ENCODE data around the gene MUC5AC. TPM values are rescaled to one million over a fixed set of nuclear protein-coding genes. Genes with fewer than 3 reads are reported as not detected.
"Not testable (repeated sequence)": the region's sequence is repeated elsewhere in the genome, so short reads cannot be mapped to it uniquely, and the experiment has no call there.

Gene MUC5AC
- total RNA-seq, 2 experiments from 2014 or later, result not detected

DNA sequence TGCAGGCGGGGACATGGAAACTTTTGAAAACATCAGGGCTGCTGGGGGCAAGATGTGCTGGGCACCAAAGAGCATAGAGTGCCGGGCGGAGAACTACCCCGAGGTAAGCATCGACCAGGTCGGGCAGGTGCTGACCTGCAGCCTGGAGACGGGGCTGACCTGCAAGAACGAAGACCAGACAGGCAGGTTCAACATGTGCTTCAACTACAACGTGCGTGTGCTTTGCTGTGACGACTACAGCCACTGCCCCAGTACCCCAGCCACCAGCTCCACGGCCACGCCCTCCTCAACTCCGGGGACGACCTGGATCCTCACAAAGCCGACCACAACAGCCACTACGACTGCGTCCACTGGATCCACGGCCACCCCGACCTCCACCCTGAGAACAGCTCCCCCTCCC lies 84.5 kb downstream of the MUC5AC start:
- no peak for DNase-seq (ENCODE audit: low spot score)

DNA sequence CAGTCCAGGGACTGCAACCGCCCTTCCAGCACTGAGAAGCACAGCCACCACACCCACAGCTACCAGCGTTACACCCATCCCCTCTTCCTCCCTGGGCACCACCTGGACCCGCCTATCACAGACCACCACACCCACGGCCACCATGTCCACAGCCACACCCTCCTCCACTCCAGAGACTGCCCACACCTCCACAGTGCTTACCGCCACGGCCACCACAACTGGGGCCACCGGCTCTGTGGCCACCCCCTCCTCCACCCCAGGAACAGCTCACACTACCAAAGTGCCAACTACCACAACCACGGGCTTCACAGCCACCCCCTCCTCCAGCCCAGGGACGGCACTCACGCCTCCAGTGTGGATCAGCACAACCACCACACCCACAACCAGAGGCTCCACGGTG lies 85.0 kb downstream of the MUC5AC start:
- H3K27ac ChIP-seq (ENCODE audit: low read depth, low read length, poor library complexity, severe bottlenecking); H2AFZ ChIP-seq (ENCODE audit: low read length); H3K79me2 ChIP-seq (ENCODE audit: insufficient read depth, low read depth, low read length); H3K9me3 ChIP-seq (ENCODE audit: low read length); H3K4me1 ChIP-seq (ENCODE audit: insufficient read depth, low read length, poor library complexity, severe bottlenecking); CTCF ChIA-PET (ENCODE audit: unreplicated experiment); H3K4me3 ChIP-seq (ENCODE audit: low read depth, low read length, poor library complexity, severe bottlenecking); H4K20me1 ChIP-seq (ENCODE audit: insufficient read depth, low read length); H3K36me3 ChIP-seq (ENCODE audit: insufficient read depth, low read length); DNase-seq (ENCODE audit: low spot score); POLR2A ChIA-PET; BruUV-seq (replicated peaks); H3K9me2 ChIP-seq (ENCODE audit: insufficient read depth, low read length); H3K4me2 ChIP-seq (ENCODE audit: low read length); intact Hi-C loops (cut with micrococcal nuclease; ENCODE audit: unreplicated experiment): not testable (repeated sequence)

More for the DNA sequence above, 84.5 kb downstream of the MUC5AC start:
- ChIA-PET POLR2A (no interaction called here), CTCF (ENCODE audit: unreplicated experiment) (no interaction called here)
- H3K79me2 ChIP-seq (ENCODE audit: insufficient read depth, low read depth, low read length), result no peaks in the 10 kb centered on the region
- H3K4me1 ChIP-seq (ENCODE audit: insufficient read depth, low read length, poor library complexity, severe bottlenecking), result no peaks in the 10 kb centered on the region
- intact Hi-C loops (cut with micrococcal nuclease; ENCODE audit: unreplicated experiment), result no loop called here
- no peaks in the 10 kb centered on the region for H3K36me3 ChIP-seq (ENCODE audit: insufficient read depth, low read length)
- no peak overlapping the region for H2AFZ ChIP-seq (ENCODE audit: low read length)
- H3K4me3 ChIP-seq (ENCODE audit: low read depth, low read length, poor library complexity, severe bottlenecking), result no peak overlapping the region
- no peaks in the 10 kb centered on the region for H3K9me3 ChIP-seq (ENCODE audit: low read length)
- no peak overlapping the region for H3K27ac ChIP-seq (ENCODE audit: low read depth, low read length, poor library complexity, severe bottlenecking)
- no peak overlapping the region for H3K4me2 ChIP-seq (ENCODE audit: low read length)
- TF ChIP-seq, protein P1, sequence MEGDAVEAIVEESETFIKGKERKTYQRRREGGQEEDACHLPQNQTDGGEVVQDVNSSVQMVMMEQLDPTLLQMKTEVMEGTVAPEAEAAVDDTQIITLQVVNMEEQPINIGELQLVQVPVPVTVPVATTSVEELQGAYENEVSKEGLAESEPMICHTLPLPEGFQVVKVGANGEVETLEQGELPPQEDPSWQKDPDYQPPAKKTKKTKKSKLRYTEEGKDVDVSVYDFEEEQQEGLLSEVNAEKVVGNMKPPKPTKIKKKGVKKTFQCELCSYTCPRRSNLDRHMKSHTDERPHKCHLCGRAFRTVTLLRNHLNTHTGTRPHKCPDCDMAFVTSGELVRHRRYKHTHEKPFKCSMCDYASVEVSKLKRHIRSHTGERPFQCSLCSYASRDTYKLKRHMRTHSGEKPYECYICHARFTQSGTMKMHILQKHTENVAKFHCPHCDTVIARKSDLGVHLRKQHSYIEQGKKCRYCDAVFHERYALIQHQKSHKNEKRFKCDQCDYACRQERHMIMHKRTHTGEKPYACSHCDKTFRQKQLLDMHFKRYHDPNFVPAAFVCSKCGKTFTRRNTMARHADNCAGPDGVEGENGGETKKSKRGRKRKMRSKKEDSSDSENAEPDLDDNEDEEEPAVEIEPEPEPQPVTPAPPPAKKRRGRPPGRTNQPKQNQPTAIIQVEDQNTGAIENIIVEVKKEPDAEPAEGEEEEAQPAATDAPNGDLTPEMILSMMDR (conservative IDR thresholded peaks at IDR 0.05; ENCODE audit: low read length), result no peak
- no peak for TF ChIP-seq EZH2phosphoT487 (IDR thresholded peaks at IDR 0.05; ENCODE audit: borderline replicate concordance, low read depth, low read length)
- H3K9me2 ChIP-seq (ENCODE audit: insufficient read depth, low read length), result no peaks in the 10 kb centered on the region
- no peaks in the 10 kb centered on the region for H4K20me1 ChIP-seq (ENCODE audit: insufficient read depth, low read length)
- BruUV-seq (replicated peaks), result no TSS peak

DNA sequence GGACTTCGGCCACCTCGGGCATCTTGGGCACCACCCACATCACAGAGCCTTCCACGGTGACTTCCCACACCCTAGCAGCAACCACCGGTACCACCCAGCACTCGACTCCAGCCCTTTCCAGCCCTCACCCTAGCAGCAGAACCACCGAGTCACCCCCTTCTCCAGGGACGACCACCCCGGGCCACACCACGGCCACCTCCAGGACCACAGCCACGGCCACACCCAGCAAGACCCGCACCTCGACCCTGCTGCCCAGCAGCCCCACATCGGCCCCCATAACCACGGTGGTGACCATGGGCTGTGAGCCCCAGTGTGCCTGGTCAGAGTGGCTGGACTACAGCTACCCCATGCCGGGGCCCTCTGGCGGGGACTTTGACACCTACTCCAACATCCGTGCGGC lies 85.8 kb downstream of the MUC5AC start:
- H3K79me2 ChIP-seq (ENCODE audit: insufficient read depth, low read depth, low read length); H3K9me2 ChIP-seq (ENCODE audit: insufficient read depth, low read length); H3K4me3 ChIP-seq (ENCODE audit: low read depth, low read length, poor library complexity, severe bottlenecking); CTCF ChIA-PET (ENCODE audit: unreplicated experiment); H3K4me1 ChIP-seq (ENCODE audit: insufficient read depth, low read length, poor library complexity, severe bottlenecking); H2AFZ ChIP-seq (ENCODE audit: low read length); BruUV-seq (replicated peaks); POLR2A ChIA-PET; H3K4me2 ChIP-seq (ENCODE audit: low read length); H3K36me3 ChIP-seq (ENCODE audit: insufficient read depth, low read length); H3K27ac ChIP-seq (ENCODE audit: low read depth, low read length, poor library complexity, severe bottlenecking); H4K20me1 ChIP-seq (ENCODE audit: insufficient read depth, low read length); H3K9me3 ChIP-seq (ENCODE audit: low read length); intact Hi-C loops (cut with micrococcal nuclease; ENCODE audit: unreplicated experiment); DNase-seq (ENCODE audit: low spot score): not testable (repeated sequence)

DNA sequence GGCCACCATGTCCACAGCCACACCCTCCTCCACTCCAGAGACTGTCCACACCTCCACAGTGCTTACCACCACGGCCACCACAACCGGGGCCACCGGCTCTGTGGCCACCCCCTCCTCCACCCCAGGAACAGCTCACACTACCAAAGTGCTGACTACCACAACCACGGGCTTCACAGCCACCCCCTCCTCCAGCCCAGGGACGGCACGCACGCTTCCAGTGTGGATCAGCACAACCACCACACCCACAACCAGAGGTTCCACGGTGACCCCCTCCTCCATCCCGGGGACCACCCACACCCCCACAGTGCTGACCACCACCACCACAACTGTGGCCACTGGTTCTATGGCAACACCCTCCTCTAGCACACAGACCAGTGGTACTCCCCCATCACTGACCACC lies 86.8 kb downstream of the MUC5AC start:
- H3K36me3 ChIP-seq (ENCODE audit: insufficient read depth, low read length); H3K4me2 ChIP-seq (ENCODE audit: low read length); H2AFZ ChIP-seq (ENCODE audit: low read length); intact Hi-C loops (cut with micrococcal nuclease; ENCODE audit: unreplicated experiment); H3K4me1 ChIP-seq (ENCODE audit: insufficient read depth, low read length, poor library complexity, severe bottlenecking); H3K79me2 ChIP-seq (ENCODE audit: insufficient read depth, low read depth, low read length); H3K9me3 ChIP-seq (ENCODE audit: low read length); POLR2A ChIA-PET; BruUV-seq (replicated peaks); H3K27ac ChIP-seq (ENCODE audit: low read depth, low read length, poor library complexity, severe bottlenecking); DNase-seq (ENCODE audit: low spot score); H4K20me1 ChIP-seq (ENCODE audit: insufficient read depth, low read length); H3K9me2 ChIP-seq (ENCODE audit: insufficient read depth, low read length); CTCF ChIA-PET (ENCODE audit: unreplicated experiment); H3K4me3 ChIP-seq (ENCODE audit: low read depth, low read length, poor library complexity, severe bottlenecking): not testable (repeated sequence)

DNA sequence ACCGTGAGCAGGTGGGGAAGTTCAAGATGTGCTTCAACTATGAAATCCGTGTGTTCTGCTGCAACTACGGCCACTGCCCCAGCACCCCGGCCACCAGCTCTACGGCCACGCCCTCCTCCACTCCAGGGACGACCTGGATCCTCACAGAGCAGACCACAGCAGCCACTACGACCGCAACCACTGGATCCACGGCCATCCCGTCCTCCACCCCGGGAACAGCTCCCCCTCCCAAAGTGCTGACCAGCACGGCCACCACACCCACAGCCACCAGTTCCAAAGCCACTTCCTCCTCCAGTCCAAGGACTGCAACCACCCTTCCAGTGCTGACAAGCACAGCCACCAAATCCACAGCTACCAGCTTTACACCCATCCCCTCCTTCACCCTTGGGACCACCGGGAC lies 88.0 kb downstream of the MUC5AC start:
- H3K79me2 ChIP-seq (ENCODE audit: insufficient read depth, low read depth, low read length); H4K20me1 ChIP-seq (ENCODE audit: insufficient read depth, low read length); CTCF ChIA-PET (ENCODE audit: unreplicated experiment); H3K27ac ChIP-seq (ENCODE audit: low read depth, low read length, poor library complexity, severe bottlenecking); H3K4me1 ChIP-seq (ENCODE audit: insufficient read depth, low read length, poor library complexity, severe bottlenecking); intact Hi-C loops (cut with micrococcal nuclease; ENCODE audit: unreplicated experiment); H3K4me3 ChIP-seq (ENCODE audit: low read depth, low read length, poor library complexity, severe bottlenecking); H3K9me3 ChIP-seq (ENCODE audit: low read length); H3K36me3 ChIP-seq (ENCODE audit: insufficient read depth, low read length); POLR2A ChIA-PET; H3K4me2 ChIP-seq (ENCODE audit: low read length); H3K9me2 ChIP-seq (ENCODE audit: insufficient read depth, low read length); BruUV-seq (replicated peaks); DNase-seq (ENCODE audit: low spot score); H2AFZ ChIP-seq (ENCODE audit: low read length): not testable (repeated sequence)

DNA sequence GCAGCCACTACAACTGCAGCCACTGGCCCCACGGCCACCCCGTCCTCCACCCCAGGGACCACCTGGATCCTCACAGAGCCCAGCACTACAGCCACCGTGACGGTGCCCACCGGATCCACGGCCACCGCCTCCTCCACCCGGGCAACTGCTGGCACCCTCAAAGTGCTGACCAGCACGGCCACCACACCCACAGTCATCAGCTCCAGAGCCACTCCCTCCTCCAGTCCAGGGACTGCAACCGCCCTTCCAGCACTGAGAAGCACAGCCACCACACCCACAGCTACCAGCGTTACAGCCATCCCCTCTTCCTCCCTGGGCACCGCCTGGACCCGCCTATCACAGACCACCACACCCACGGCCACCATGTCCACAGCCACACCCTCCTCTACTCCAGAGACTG lies 88.5 kb downstream of the MUC5AC start:
- H3K4me2 ChIP-seq (ENCODE audit: low read length); intact Hi-C loops (cut with micrococcal nuclease; ENCODE audit: unreplicated experiment); CTCF ChIA-PET (ENCODE audit: unreplicated experiment); POLR2A ChIA-PET; H3K36me3 ChIP-seq (ENCODE audit: insufficient read depth, low read length); H3K9me3 ChIP-seq (ENCODE audit: low read length); H4K20me1 ChIP-seq (ENCODE audit: insufficient read depth, low read length); DNase-seq (ENCODE audit: low spot score); H3K27ac ChIP-seq (ENCODE audit: low read depth, low read length, poor library complexity, severe bottlenecking); H3K9me2 ChIP-seq (ENCODE audit: insufficient read depth, low read length); H3K79me2 ChIP-seq (ENCODE audit: insufficient read depth, low read depth, low read length); H3K4me1 ChIP-seq (ENCODE audit: insufficient read depth, low read length, poor library complexity, severe bottlenecking); H2AFZ ChIP-seq (ENCODE audit: low read length); BruUV-seq (replicated peaks); H3K4me3 ChIP-seq (ENCODE audit: low read depth, low read length, poor library complexity, severe bottlenecking): not testable (repeated sequence)

All from OCI-LY7 (cell line).